GM23338 (cell line): ENCODE results near the gene SH3PXD2B. TPM values are rescaled to one million over a fixed set of nuclear protein-coding genes. Genes with fewer than 3 reads are reported as not detected.
A peak's percentile ranks its signal among the peaks of the same experiment; 100 is the strongest.

Experiments
- ATAC-seq: fragments of 200-7000 bp; cut with Tn5 transposase; 3 replicates; pipeline ENCODE4 v1.9.1; 2020
- DNase-seq: peaks from one replicate; pipeline ENCODE4 v3.0.0-alpha.2; 2015; ENCODE audit warnings: low spot score
- H2AFZ ChIP-seq: fragments of 200-600 bp; sonication (generic); 2 replicates; pipeline ENCODE4 v1.8.0; 2016; ENCODE audit warnings: antibody characterized with exemption, mild to moderate bottlenecking, moderate library complexity
- H3F3A ChIP-seq: fragments of 200-600 bp; sonication (generic); replicated peaks from 2 replicates; pipeline ENCODE4 v1.8.0; 2017; ENCODE audit warnings: antibody characterized with exemption, mixed run types, low read depth
- H3K27ac ChIP-seq: fragments of 200-600 bp; sonication (generic); 2 replicates; pipeline ENCODE4 v1.6.1; 2016; ENCODE audit warnings: low read depth
- H3K27me3 ChIP-seq: fragments of 200-600 bp; sonication (generic); 2 replicates; pipeline ENCODE4 v1.8.0; 2016; ENCODE audit warnings: mild to moderate bottlenecking, mixed run types, moderate library complexity; ENCODE audit not compliant: insufficient read depth
- H3K36me3 ChIP-seq: fragments of 200-600 bp; sonication (generic); 2 replicates; pipeline ENCODE4 v1.8.0; 2016; ENCODE audit warnings: mild to moderate bottlenecking; ENCODE audit not compliant: insufficient read depth
- H3K4me1 ChIP-seq: fragments of 200-600 bp; sonication (generic); 2 replicates; pipeline ENCODE4 v1.8.0; 2016; ENCODE audit warnings: mild to moderate bottlenecking, moderate library complexity; ENCODE audit not compliant: insufficient read depth
- H3K4me2 ChIP-seq: fragments of 200-600 bp; sonication (generic); 2 replicates; pipeline ENCODE4 v1.7.1; 2017; ENCODE audit warnings: mixed run types
- H3K4me3 ChIP-seq: fragments of 200-600 bp; sonication (generic); 2 replicates; pipeline ENCODE4 v1.6.1; 2016; ENCODE audit warnings: mixed run types
- H3K79me2 ChIP-seq: fragments of 200-600 bp; sonication (generic); replicated peaks from 2 replicates; pipeline ENCODE4 v1.8.0; 2017; ENCODE audit warnings: mild to moderate bottlenecking; ENCODE audit not compliant: insufficient read depth
- H3K9me2 ChIP-seq: fragments of 200-600 bp; sonication (generic); 2 replicates; pipeline ENCODE4 v1.8.0; 2017; ENCODE audit not compliant: insufficient read depth
- H4K20me1 ChIP-seq: fragments of 200-600 bp; sonication (generic); replicated peaks from 2 replicates; pipeline ENCODE4 v1.8.0; 2017; ENCODE audit warnings: mild to moderate bottlenecking; ENCODE audit not compliant: insufficient read depth
- H3K27ac Mint-ChIP-seq: 2 replicates; pipeline ENCODE4 v1.8.0; 2020; ENCODE audit warnings: inconsistent platforms, mild to moderate bottlenecking, moderate library complexity, mixed read lengths
- H3K27me3 Mint-ChIP-seq: 3 replicates; pipeline ENCODE4 v1.8.0; 2022; ENCODE audit warnings: low read depth, mild to moderate bottlenecking, moderate library complexity, mixed read lengths, inconsistent platforms; ENCODE audit not compliant: insufficient read depth, poor library complexity
- H3K36me3 Mint-ChIP-seq: 3 replicates; pipeline ENCODE4 v1.8.0; 2021; ENCODE audit warnings: low read depth, mild to moderate bottlenecking, inconsistent platforms, moderate library complexity, mixed read lengths
- H3K4me1 Mint-ChIP-seq: 3 replicates; pipeline ENCODE4 v1.8.0; 2020; ENCODE audit warnings: mild to moderate bottlenecking, inconsistent platforms, mixed read lengths
- H3K4me3 Mint-ChIP-seq: 3 replicates; pipeline ENCODE4 v1.8.0; 2021; ENCODE audit warnings: moderate library complexity, mild to moderate bottlenecking, inconsistent platforms, mixed read lengths
- H3K9me3 Mint-ChIP-seq: 3 replicates; pipeline ENCODE4 v1.8.0; 2020; ENCODE audit warnings: moderate library complexity, mild to moderate bottlenecking, inconsistent platforms, mixed read lengths
- CREB1 ChIP-seq: fragments of 250-450 bp; sonication (Bioruptor Pico); IDR thresholded peaks from 2 replicates; pipeline ENCODE4 v1.5.0; 2020; ENCODE audit warnings: low read depth, mild to moderate bottlenecking, moderate library complexity
- CTCF ChIP-seq, 2 experiments: fragments of 200-600 bp in 1 of 2; sonication (generic) in 1 of 2; conservative IDR thresholded peaks; 2 replicates each; pipeline versions ENCODE4 v1.5.1 to v1.6.1; 2016 to 2017; ENCODE audit warnings: antibody characterized with exemption in 2 of 2, low read depth in 2 of 2, mild to moderate bottlenecking in 2 of 2, moderate library complexity in 1 of 2
- ETS1 ChIP-seq: IDR thresholded peaks from 2 replicates; pipeline ENCODE4 v1.6.1; 2016; ENCODE audit warnings: antibody characterized with exemption
- EZH2 ChIP-seq: fragments of 200-600 bp; sonication (generic); IDR thresholded peaks from one replicate; pipeline ENCODE4 v1.8.0; 2017; ENCODE audit warnings: antibody characterized with exemption, mild to moderate bottlenecking, low read depth; ENCODE audit not compliant: unreplicated experiment
- EZH2phosphoT487 ChIP-seq: fragments of 200-600 bp; sonication (generic); IDR thresholded peaks from one replicate; pipeline ENCODE4 v1.8.1; 2018; ENCODE audit warnings: antibody characterized with exemption; ENCODE audit not compliant: unreplicated experiment
- JUNB ChIP-seq: IDR thresholded peaks from one replicate; pipeline ENCODE4 v1.6.1; 2016; ENCODE audit warnings: antibody characterized with exemption; ENCODE audit not compliant: unreplicated experiment
- NANOG ChIP-seq: IDR thresholded peaks from 2 replicates; pipeline ENCODE4 v1.6.1; 2016; ENCODE audit warnings: antibody characterized with exemption, borderline replicate concordance
- POLR2AphosphoS5 ChIP-seq: IDR thresholded peaks from 2 replicates; pipeline ENCODE4 v1.6.1; 2016; ENCODE audit warnings: antibody characterized with exemption, low read depth
- REST ChIP-seq: IDR thresholded peaks from one replicate; pipeline ENCODE4 v1.6.1; 2018; ENCODE audit warnings: antibody characterized with exemption; ENCODE audit not compliant: unreplicated experiment
- STAT1 ChIP-seq: IDR thresholded peaks from one replicate; pipeline ENCODE4 v1.6.1; 2016; ENCODE audit warnings: antibody characterized with exemption; ENCODE audit not compliant: unreplicated experiment
- ZNF114 ChIP-seq: fragments of 250-450 bp; sonication (Bioruptor Pico); IDR thresholded peaks from 2 replicates; pipeline ENCODE4 v1.5.0; 2020; ENCODE audit warnings: mild to moderate bottlenecking, moderate library complexity
- ZNF331 ChIP-seq: fragments of 250-450 bp; sonication (Bioruptor Pico); IDR thresholded peaks from 2 replicates; pipeline ENCODE4 v1.5.0; 2020; ENCODE audit warnings: low read depth, mild to moderate bottlenecking, moderate library complexity
- ZNF462 ChIP-seq: fragments of 250-450 bp; sonication (Bioruptor Pico); IDR thresholded peaks from 2 replicates; pipeline ENCODE4 v1.5.0; 2020; ENCODE audit warnings: mild to moderate bottlenecking, moderate library complexity
- polyA plus RNA-seq: library from polyadenylated mRNA; unstranded; fragments of >200 nt; fragmentation: Nextera tagmentation; extraction: Ambion mirVana; gene quantifications from 2 replicates; pipeline ENCODE4 v1.2.1, GENCODE V29; 2016
- total RNA-seq: library from RNA; depleted of rRNA; stranded (reverse); fragments of >200 nt; shearing (Covaris generic); gene quantifications from 2 replicates; pipeline ENCODE4 v1.2.3, GENCODE V29; 2014

The SH3PXD2B gene
- total and polyA plus RNA-seq, 2 experiments from 2014 or later = 40.2 to 52.5 TPM

- Mint-ChIP-seq H3K4me3 (no peak overlapping the region), H3K9me3 (no peaks in the 10 kb centered on the region; the same call in 1 of the 3 replicates), H3K36me3 (peaks cover 62% of the 10 kb centered on the region), H3K4me1 (peaks cover 5% of the 10 kb centered on the region; the same call in 1 of the 3 replicates), H3K27me3 (peaks cover 2% of the 10 kb centered on the region), H3K27ac (peak overlapping the region; percentile 80)
- Histone ChIP-seq H3K4me1 (no peaks in the 10 kb centered on the region), H3K4me3 (no peak overlapping the region), H3K9me2 (0 out of 2 replicates have a peak, but pooled peaks cover 4% of the 10 kb centered on the region), H3F3A (no peaks in the 10 kb centered on the region), H2AFZ (no peak overlapping the region), H3K4me2 (no peak overlapping the region), H3K27me3 (no peaks in the 10 kb centered on the region), H3K79me2 (no peaks in the 10 kb centered on the region), H3K27ac (no peak overlapping the region), H4K20me1 (0 out of 2 replicates have a peak, but pooled peaks cover 3% of the 10 kb centered on the region), H3K36me3 (peaks cover 26% of the 10 kb centered on the region; the same call in 1 of the 2 replicates)
- DNase-seq = no peak
- no peak for ATAC-seq
- TF ChIP-seq ZNF331 (CRISPR knock-in tag) = no peak
- no peak for TF ChIP-seq REST
- TF ChIP-seq JUNB = no peak
- TF ChIP-seq ZNF462 (CRISPR knock-in tag) = no peak
- no peak for TF ChIP-seq EZH2phosphoT487
- TF ChIP-seq ETS1 = no peak
- TF ChIP-seq CTCF (conservative IDR thresholded peaks at IDR 0.05; ENCODE audit: low read depth in 2 of 2) = no peak
- no peak for TF ChIP-seq STAT1
- TF ChIP-seq POLR2AphosphoS5 = no peak
- TF ChIP-seq EZH2 = no peak
- no peak for TF ChIP-seq CREB1
- no peak for TF ChIP-seq NANOG
- no peak for TF ChIP-seq ZNF114 (CRISPR knock-in tag)
Measured at GRCh38 chr5:172361566-172362238, 92.6 kb downstream of the SH3PXD2B start.
